IPS-15b (cell line): ENCODE data around the gene FXYD6.

Experiments
- H3K27me3 ChIP-seq: one replicate; pipeline ENCODE4 v1.6.1; 2013; ENCODE audit warnings: low read length; ENCODE audit not compliant: control insufficient read depth, insufficient read depth
- H3K36me3 ChIP-seq: one replicate; pipeline ENCODE4 v1.6.1; 2013; ENCODE audit warnings: low read length; ENCODE audit not compliant: control insufficient read depth, insufficient read depth
- H3K4me1 ChIP-seq: one replicate; pipeline ENCODE4 v1.6.1; 2013; ENCODE audit warnings: mild to moderate bottlenecking, low read length; ENCODE audit not compliant: control insufficient read depth, insufficient read depth
- H3K4me3 ChIP-seq: one replicate; pipeline ENCODE4 v1.5.1; 2013; ENCODE audit warnings: low read depth, low read length
- H3K9ac ChIP-seq: one replicate; pipeline ENCODE4 v1.6.1; 2013; ENCODE audit warnings: low read depth, mild to moderate bottlenecking, low read length
- H3K9me3 ChIP-seq: one replicate; pipeline ENCODE4 v1.6.1; 2013; ENCODE audit warnings: mild to moderate bottlenecking, low read length; ENCODE audit not compliant: control insufficient read depth, insufficient read depth

FXYD6 gene

DNA sequence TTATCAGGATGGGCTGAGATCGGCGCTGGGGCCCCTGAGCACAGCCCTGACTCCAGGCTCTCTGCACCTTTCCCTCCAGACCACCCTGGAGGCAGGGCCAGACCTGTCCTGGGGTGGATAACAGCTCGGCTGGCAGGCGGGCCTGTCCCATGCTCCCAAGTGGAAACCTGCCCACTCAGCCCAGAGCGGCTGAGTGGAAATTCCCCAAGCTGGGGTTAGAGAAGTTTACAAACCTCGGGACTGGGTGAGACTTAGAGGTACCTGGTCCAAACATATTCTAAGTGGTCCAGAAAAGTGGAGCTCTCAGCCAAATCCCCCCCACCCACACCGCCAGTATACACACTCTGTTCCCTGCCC lies 47.1 kb downstream of the FXYD6 start:
- Histone ChIP-seq H3K9ac (no peak overlapping the region), H3K4me1 (peaks cover 4% of the 10 kb centered on the region)

DNA sequence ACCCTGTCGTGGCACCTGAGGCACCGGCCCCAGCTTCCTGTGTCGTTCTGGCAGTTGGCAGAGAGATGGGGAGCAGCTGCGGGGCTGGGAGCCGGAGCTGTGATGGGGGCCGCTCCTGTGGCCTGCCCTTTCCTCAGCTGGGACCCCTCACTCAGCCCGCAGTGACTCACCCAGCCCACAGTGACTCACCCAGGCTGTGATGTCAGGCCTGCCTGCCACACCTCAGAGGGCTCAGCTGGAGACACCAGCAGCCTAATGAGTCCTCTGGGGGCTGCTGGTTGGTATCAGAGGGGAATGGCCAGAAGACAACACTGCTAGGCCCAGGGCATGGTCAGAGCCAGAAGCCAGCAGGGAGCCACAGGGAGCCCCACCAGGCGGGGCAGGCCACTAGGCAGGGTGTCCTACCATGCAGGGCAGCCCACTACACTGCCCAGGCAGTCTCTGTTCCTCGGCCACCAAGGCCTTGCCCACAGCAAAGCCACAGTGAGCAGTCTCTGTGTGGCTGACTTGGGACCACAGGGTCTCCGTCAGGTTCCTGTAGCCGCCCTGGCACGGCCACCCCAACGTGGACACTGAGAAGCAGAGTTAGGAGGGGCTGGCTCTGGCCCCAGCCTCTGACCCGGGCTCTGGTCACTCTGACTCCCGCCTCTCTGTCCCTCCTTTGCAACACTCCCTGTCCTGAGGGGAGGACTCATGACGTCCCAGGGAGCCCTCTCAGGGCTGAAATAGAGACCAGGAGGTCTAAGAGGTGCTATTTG lies 47.7 kb downstream of the FXYD6 start:
- no peak overlapping the region for H3K9ac ChIP-seq
- no peaks in the 10 kb centered on the region for H3K27me3 ChIP-seq
- H3K4me1 ChIP-seq, result peaks cover 6% of the 10 kb centered on the region
- no peak overlapping the region for H3K4me3 ChIP-seq
- no peaks in the 10 kb centered on the region for H3K9me3 ChIP-seq
- H3K36me3 ChIP-seq, result no peaks in the 10 kb centered on the region

More for the DNA sequence above, 47.1 kb downstream of the FXYD6 start:
- no peaks in the 10 kb centered on the region for H3K36me3 ChIP-seq
- no peaks in the 10 kb centered on the region for H3K27me3 ChIP-seq
- H3K9me3 ChIP-seq, result no peaks in the 10 kb centered on the region
- no peak overlapping the region for H3K4me3 ChIP-seq

DNA sequence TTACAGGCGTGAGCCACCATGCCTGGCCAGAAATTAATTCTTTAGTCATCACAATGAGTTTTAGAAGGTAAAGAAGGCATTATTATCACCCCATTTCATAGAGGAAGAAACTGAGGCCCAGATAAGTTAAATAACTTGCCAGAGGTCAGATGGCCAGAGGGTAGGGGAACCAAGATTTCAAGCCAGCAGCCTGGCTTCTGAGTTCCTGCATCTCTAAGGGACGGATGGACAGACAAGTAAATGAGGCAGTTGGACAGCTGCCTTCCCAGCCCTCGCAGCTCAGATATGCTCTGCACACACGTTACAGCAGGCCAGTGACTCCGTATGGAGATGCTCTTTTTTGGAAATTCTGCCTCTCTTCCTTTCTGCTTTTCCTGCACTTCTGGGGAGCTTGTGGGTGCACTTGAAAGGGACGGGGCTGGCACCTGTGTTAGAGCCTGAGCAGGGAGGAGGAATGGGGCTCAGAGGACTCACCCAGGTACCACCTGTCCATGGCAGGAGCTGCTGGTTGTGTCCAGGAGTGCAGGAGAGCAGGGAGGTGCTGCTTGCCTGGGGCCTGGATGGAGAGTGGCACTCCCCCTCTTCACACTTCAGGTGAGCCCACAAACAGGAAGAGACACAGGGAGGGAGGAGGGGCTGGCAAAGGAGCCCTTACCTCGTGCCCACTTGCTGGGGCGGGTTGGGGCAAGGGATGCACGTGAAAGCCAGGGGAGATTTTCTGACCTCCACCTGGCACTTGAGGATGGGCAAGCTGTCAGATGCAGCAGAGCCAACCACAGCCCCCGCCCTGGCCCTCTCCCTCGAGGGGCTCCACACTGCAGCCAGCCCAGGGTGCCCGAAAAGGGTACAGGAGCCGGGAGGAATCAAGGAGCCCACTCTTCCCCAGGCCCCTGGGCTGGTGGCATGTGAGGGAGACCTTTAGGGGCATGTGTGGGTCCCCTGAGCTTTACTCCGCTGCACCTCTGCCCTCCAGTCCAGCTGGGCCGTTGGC lies 48.6 kb downstream of the FXYD6 start:
- Histone ChIP-seq H3K4me1 (peaks cover 8% of the 10 kb centered on the region), H3K27me3 (no peaks in the 10 kb centered on the region)

GRCh38 chr11:117826832-117827231 lies 49.6 kb downstream of the FXYD6 start:
- Histone ChIP-seq H3K9me3 (no peaks in the 10 kb centered on the region), H3K27me3 (no peaks in the 10 kb centered on the region), H3K4me3 (no peak overlapping the region), H3K9ac (no peak overlapping the region), H3K4me1 (peaks cover 8% of the 10 kb centered on the region), H3K36me3 (no peaks in the 10 kb centered on the region)

More for the DNA sequence above, 48.6 kb downstream of the FXYD6 start:
- no peaks in the 10 kb centered on the region for H3K36me3 ChIP-seq
- H3K4me3 ChIP-seq, result no peak overlapping the region
- no peaks in the 10 kb centered on the region for H3K9me3 ChIP-seq
- no peak overlapping the region for H3K9ac ChIP-seq

- H3K9ac ChIP-seq, result no peak overlapping the region
- no peaks in the 10 kb centered on the region for H3K27me3 ChIP-seq
- H3K4me3 ChIP-seq, result no peak overlapping the region
- no peaks in the 10 kb centered on the region for H3K9me3 ChIP-seq
- H3K4me1 ChIP-seq, result peaks cover 10% of the 10 kb centered on the region
- no peaks in the 10 kb centered on the region for H3K36me3 ChIP-seq
These were observed 50.3 kb downstream of the FXYD6 start for GRCh38 chr11:117826190-117826570.

GRCh38 chr11:117825538-117826189 lies 50.8 kb downstream of the FXYD6 start:
- Histone ChIP-seq H3K27me3 (no peaks in the 10 kb centered on the region), H3K9ac (no peak overlapping the region), H3K36me3 (no peaks in the 10 kb centered on the region), H3K4me1 (peaks cover 6% of the 10 kb centered on the region), H3K9me3 (no peaks in the 10 kb centered on the region), H3K4me3 (no peak overlapping the region)

DNA sequence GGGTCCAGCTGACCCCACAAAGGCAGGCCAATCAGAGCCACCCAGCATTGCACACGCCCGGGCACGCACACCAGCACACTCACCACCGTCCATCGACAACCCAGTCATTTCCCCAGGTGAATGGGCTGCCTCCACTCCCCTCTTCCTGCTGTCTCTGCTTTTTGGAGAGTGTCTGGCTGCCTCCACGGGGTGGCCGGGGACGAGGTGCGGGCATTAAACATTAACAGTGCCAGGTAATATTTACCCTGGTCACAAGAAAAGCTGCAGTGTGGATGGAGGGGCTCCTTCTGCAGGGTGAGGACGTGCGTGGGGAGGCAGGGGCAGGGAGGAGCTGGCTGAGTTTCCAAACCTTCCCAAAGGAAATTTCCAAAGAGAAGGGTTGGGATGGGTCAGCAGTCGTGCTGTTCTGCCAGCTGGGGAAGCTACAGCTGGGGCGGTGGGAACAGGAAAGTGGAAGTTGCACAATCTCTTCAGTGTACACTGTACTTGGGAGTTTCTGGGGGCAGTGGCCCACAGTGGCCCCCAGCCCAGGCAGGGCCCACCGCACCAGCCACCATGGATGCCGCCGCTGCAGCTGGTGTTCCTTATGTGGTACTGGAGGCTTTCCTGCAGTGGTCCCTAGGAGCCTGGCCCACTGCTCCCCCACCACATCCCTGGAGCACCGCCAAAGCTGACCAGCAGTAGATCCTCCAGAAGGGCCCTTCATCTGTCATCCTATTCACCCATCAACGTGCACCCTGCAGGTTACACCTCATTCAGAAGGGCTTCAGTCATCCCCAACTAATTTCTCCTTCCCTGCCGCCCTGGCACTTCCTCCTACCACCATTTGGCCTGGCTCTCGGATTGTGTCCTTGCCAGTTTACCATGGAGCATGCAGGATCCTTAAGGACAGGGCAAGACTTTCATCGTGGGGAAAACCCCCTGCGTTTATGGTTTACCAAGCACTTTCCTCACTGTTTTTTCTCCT lies 51.6 kb downstream of the FXYD6 start, which contains the start of gene FXYD2:
FXYD2 (minus strand) TSS at position 174 of the 967 bp plus-strand sequence; CDS start at position 108, 66 bp downstream.
- peaks cover 9% of the 10 kb centered on the region for H3K4me1 ChIP-seq
- H3K9me3 ChIP-seq, result no peaks in the 10 kb centered on the region
- H3K27me3 ChIP-seq, result no peaks in the 10 kb centered on the region
- no peak within 1 kb of the TSS for H3K9ac ChIP-seq
- H3K36me3 ChIP-seq, result no peaks in the 10 kb centered on the region
- no peak within 1 kb of the TSS for H3K4me3 ChIP-seq

DNA sequence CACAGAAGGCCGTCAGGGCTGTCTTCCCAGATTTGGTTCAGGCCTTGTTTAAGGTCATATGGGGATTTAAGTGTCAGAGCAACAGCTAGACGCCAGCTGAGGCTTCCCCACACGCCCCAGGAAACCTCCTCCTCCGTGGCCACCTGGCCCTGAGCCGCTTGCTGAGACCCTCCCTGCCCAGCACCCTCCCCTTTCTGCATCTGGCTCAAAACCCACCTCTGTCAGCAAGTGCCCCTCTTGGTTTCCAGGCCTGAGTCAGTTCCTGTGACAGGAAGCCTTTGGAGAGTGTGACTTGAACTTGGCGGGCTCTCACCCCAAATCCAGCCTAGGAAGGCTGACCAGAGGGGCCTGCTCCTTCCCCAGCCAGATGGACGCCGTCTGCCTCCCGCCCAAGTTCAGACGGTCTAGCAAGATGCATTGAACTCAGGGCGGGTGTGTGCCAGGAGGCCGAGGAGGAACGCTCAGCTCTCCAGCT lies 52.5 kb downstream of the FXYD6 start:
- H3K9me3 ChIP-seq, result no peaks in the 10 kb centered on the region
- H3K27me3 ChIP-seq, result no peaks in the 10 kb centered on the region
- no peak overlapping the region for H3K4me3 ChIP-seq
- H3K4me1 ChIP-seq, result peaks cover 9% of the 10 kb centered on the region
- no peaks in the 10 kb centered on the region for H3K36me3 ChIP-seq
- no peak overlapping the region for H3K9ac ChIP-seq

DNA sequence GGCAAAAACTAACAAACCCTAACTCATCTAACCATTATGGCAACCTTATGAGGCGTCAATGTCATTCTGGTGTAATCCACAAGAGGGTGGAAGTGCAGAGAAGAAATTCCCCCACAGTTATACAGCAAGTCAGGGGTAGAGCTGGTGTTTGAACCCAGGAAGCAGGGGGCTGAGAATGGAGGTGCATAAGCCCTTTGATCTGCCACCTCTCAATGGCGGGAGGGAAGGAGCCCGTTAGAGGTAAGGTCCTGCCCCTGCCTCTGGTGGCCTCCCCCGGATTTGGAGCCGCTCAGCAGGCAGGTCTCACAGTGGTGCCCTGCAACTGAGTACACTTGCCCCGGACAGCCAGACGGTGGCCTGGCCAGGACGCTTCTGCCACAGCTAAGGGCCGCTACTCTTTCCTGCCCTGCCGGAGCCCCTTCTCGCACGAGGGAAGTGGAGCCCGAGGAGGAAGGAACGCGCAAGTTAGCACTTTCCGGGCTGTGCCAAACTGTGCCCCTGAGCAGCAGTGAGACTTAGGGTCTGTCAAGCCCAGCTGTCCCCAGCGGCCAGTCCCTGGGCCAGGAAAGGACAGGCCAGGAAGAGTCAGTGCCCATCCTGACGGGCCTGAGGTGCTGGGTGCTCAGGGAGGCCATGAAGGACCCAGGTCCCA lies 53.0 kb downstream of the FXYD6 start:
- Histone ChIP-seq H3K4me1 (peaks cover 9% of the 10 kb centered on the region), H3K9ac (no peak overlapping the region), H3K27me3 (no peaks in the 10 kb centered on the region), H3K9me3 (no peaks in the 10 kb centered on the region), H3K36me3 (no peaks in the 10 kb centered on the region), H3K4me3 (no peak overlapping the region)
